Measurements from ENCODE around the gene ERCC8. TPM values are rescaled to one million over a fixed set of nuclear protein-coding genes. Genes with fewer than 3 reads are reported as not detected.
A peak's percentile ranks its signal among the peaks of the same experiment; 100 is the strongest.

The ERCC8 gene
- total and polyA plus RNA-seq, 2 of the 13 experiments (the other 11 are each of a cell fraction or from before 2014, with no cell fraction given), result 24.4 to 35.2 TPM

DNA sequence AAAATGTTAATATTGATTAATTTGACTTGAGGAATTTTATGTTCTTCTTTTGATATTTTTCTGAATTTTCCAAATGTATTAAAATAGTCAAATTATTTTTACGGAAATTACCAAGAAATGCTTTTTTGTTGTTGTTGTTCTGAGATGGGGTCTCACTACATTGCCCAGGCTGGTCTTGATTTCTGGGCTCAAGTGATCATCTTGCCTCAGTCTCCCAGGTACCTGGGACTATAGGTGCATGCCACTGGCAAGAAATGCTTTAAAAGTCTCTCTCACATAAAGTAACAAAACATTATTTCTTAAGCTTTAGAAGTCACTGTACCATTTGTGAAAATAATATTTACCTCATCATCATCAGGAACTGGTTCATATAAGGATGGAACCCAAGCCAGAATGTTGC, 57.8 kb downstream of the ERCC8 start:
- Histone ChIP-seq H3K27ac (ENCODE audit: extremely low read length, insufficient read depth, low read length) (no peak overlapping the region), H3K4me2 (ENCODE audit: low read depth, low read length) (no peak overlapping the region), H3K36me3 (replicated peaks in 1 of 2; ENCODE audit: control insufficient read depth in 1 of 2, insufficient read depth in 2 of 2, low read length in 2 of 2) (no peaks in the 10 kb centered on the region), H3K27me3 (ENCODE audit: control insufficient read depth in 1 of 2, insufficient read depth in 2 of 2, low read length in 2 of 2) (no peaks in the 10 kb centered on the region), H3K4me3 (replicated peaks in 1 of 3; ENCODE audit: insufficient read depth in 1 of 3, low read depth in 2 of 3, low read length in 3 of 3) (no peak overlapping the region), H3K9ac (ENCODE audit: insufficient read depth, low read depth, low read length) (no peak overlapping the region), H3K9me3 (ENCODE audit: low read length) (no peaks in the 10 kb centered on the region), H3K79me2 (ENCODE audit: insufficient read depth, low read length) (no peaks in the 10 kb centered on the region), H2AFZ (ENCODE audit: low read length) (no peak overlapping the region), H3K4me1 (ENCODE audit: insufficient read depth, low read length) (peaks cover 26% of the 10 kb centered on the region), H4K20me1 (ENCODE audit: insufficient read depth, low read length) (no peaks in the 10 kb centered on the region)
- FAIRE-seq, result no peak
- no peak for DNase-seq (ENCODE audit: low spot score)
- ATAC-seq, result no peak
- ChIA-PET CTCF (ENCODE audit: low intra/inter-chr PET ratio, low total read pairs) (no interaction called here), POLR2A (no interaction called here)
- WGBS (ENCODE audit: low lambda C conversion rate), result 96% methylated on average over 1 of the region's 1 CpG
- peak; percentile 65 for TF ChIP-seq ZNF121 (CRISPR knock-in tag; IDR thresholded peaks at IDR 0.05)
- no peak for TF ChIP-seq BORCS8-MEF2B (CRISPR knock-in tag; IDR thresholded peaks at IDR 0.05)
- no TSS peak for BruUV-seq (replicated peaks)
- in situ Hi-C loops (cut with HindIII; ENCODE audit: extremely low pct_ligation_motif_present, low pct_unique_long_range_greater_than_20kb), result loop anchor here (10.0 kb wide), 1 partner anchor 212 kb away; no protein-coding TSS in a partner anchor
- intact Hi-C loops (cut with micrococcal nuclease; ENCODE audit: unreplicated experiment), result no loop called here

DNA sequence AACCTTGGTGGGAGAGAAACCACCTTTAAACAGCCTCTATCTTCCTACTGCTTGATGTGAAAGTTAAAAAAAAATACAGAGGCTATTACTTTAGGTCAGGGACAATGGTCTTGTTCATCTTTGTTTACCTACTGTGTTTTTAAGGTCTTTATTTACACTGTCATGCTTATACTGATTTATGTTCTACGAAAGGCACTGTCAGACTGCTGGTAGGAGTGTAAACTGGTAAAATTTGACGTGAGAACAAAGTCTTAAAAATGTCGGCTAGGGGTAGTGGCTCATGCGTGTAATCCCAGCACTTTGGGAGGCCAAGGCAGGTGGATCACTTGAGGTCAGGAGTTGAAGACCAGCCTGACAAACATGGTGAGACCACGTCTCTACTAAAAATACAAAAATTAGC, 58.7 kb downstream of the ERCC8 start:
- Histone ChIP-seq H3K27me3 (ENCODE audit: control insufficient read depth in 1 of 2, insufficient read depth in 2 of 2, low read length in 2 of 2) (no peaks in the 10 kb centered on the region), H3K27ac (ENCODE audit: extremely low read length, insufficient read depth, low read length) (no peak overlapping the region), H3K4me1 (ENCODE audit: insufficient read depth, low read length) (peaks cover 22% of the 10 kb centered on the region), H3K36me3 (replicated peaks in 1 of 2; ENCODE audit: control insufficient read depth in 1 of 2, insufficient read depth in 2 of 2, low read length in 2 of 2) (no peaks in the 10 kb centered on the region), H3K4me3 (replicated peaks in 1 of 3; ENCODE audit: insufficient read depth in 1 of 3, low read depth in 2 of 3, low read length in 3 of 3) (no peak overlapping the region), H3K9me3 (ENCODE audit: low read length) (no peaks in the 10 kb centered on the region), H3K4me2 (ENCODE audit: low read depth, low read length) (peak overlapping the region; percentile 33; the same call in 1 of the 2 replicates), H3K9ac (ENCODE audit: insufficient read depth, low read depth, low read length) (no peak overlapping the region), H2AFZ (ENCODE audit: low read length) (no peak overlapping the region), H4K20me1 (ENCODE audit: insufficient read depth, low read length) (no peaks in the 10 kb centered on the region), H3K79me2 (ENCODE audit: insufficient read depth, low read length) (no peaks in the 10 kb centered on the region)
- DNase-seq (ENCODE audit: low spot score), result peak; percentile 61
- no TSS peak for BruUV-seq (replicated peaks)
- ATAC-seq, result peak; percentile 78
- intact Hi-C loops (cut with micrococcal nuclease; ENCODE audit: unreplicated experiment), result no loop called here
- FAIRE-seq, result no peak
- in situ Hi-C loops (cut with HindIII; ENCODE audit: extremely low pct_ligation_motif_present, low pct_unique_long_range_greater_than_20kb), result loop anchor here (10.0 kb wide), 1 partner anchor 211 kb away; no protein-coding TSS in a partner anchor
- ChIA-PET POLR2A (no interaction called here), CTCF (ENCODE audit: low intra/inter-chr PET ratio, low total read pairs) (no interaction called here)
- 43% methylated on average over 5 of the region's 5 CpGs for WGBS (ENCODE audit: low lambda C conversion rate)
- no peak for TF ChIP-seq ZBTB1 (CRISPR knock-in tag; IDR thresholded peaks at IDR 0.05; ENCODE audit: borderline replicate concordance)
- no peak for TF ChIP-seq ELF1 (CRISPR knock-in tag; IDR thresholded peaks at IDR 0.05)
- TF ChIP-seq POGZ (CRISPR knock-in tag; IDR thresholded peaks at IDR 0.05), result peak; percentile 45; the same call in 1 of the 2 replicates
- TF ChIP-seq ZFP1 (CRISPR knock-in tag; IDR thresholded peaks at IDR 0.05), result no peak
- TF ChIP-seq, protein P1, sequence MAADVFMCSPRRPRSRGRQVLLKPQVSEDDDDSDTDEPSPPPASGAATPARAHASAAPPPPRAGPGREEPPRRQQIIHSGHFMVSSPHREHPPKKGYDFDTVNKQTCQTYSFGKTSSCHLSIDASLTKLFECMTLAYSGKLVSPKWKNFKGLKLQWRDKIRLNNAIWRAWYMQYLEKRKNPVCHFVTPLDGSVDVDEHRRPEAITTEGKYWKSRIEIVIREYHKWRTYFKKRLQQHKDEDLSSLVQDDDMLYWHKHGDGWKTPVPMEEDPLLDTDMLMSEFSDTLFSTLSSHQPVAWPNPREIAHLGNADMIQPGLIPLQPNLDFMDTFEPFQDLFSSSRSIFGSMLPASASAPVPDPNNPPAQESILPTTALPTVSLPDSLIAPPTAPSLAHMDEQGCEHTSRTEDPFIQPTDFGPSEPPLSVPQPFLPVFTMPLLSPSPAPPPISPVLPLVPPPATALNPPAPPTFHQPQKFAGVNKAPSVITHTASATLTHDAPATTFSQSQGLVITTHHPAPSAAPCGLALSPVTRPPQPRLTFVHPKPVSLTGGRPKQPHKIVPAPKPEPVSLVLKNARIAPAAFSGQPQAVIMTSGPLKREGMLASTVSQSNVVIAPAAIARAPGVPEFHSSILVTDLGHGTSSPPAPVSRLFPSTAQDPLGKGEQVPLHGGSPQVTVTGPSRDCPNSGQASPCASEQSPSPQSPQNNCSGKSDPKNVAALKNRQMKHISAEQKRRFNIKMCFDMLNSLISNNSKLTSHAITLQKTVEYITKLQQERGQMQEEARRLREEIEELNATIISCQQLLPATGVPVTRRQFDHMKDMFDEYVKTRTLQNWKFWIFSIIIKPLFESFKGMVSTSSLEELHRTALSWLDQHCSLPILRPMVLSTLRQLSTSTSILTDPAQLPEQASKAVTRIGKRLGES (CRISPR knock-in tag; IDR thresholded peaks at IDR 0.05; ENCODE audit: borderline replicate concordance), result no peak
- TF ChIP-seq ISL2 (CRISPR knock-in tag; IDR thresholded peaks at IDR 0.05), result peak; percentile 47; the same call in 1 of the 2 replicates
- TF ChIP-seq ZNF20 (CRISPR knock-in tag; IDR thresholded peaks at IDR 0.05), result no peak
- TF ChIP-seq, protein P2, sequence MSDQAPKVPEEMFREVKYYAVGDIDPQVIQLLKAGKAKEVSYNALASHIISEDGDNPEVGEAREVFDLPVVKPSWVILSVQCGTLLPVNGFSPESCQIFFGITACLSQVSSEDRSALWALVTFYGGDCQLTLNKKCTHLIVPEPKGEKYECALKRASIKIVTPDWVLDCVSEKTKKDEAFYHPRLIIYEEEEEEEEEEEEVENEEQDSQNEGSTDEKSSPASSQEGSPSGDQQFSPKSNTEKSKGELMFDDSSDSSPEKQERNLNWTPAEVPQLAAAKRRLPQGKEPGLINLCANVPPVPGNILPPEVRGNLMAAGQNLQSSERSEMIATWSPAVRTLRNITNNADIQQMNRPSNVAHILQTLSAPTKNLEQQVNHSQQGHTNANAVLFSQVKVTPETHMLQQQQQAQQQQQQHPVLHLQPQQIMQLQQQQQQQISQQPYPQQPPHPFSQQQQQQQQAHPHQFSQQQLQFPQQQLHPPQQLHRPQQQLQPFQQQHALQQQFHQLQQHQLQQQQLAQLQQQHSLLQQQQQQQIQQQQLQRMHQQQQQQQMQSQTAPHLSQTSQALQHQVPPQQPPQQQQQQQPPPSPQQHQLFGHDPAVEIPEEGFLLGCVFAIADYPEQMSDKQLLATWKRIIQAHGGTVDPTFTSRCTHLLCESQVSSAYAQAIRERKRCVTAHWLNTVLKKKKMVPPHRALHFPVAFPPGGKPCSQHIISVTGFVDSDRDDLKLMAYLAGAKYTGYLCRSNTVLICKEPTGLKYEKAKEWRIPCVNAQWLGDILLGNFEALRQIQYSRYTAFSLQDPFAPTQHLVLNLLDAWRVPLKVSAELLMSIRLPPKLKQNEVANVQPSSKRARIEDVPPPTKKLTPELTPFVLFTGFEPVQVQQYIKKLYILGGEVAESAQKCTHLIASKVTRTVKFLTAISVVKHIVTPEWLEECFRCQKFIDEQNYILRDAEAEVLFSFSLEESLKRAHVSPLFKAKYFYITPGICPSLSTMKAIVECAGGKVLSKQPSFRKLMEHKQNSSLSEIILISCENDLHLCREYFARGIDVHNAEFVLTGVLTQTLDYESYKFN (CRISPR knock-in tag; conservative IDR thresholded peaks at IDR 0.05), result peak; percentile 46
- no peak for TF ChIP-seq TAF15 (IDR thresholded peaks at IDR 0.05; ENCODE audit: low read depth, low read length, poor library complexity, severe bottlenecking)
- TF ChIP-seq ZFP82 (CRISPR knock-in tag; IDR thresholded peaks at IDR 0.05; ENCODE audit: borderline replicate concordance), result no peak
- peak; percentile 33; the same call in 1 of the 2 replicates for TF ChIP-seq ZNF460 (CRISPR knock-in tag; IDR thresholded peaks at IDR 0.05; ENCODE audit: borderline replicate concordance)
- peak; percentile 91 for TF ChIP-seq FOXA3 (CRISPR knock-in tag; IDR thresholded peaks at IDR 0.05)
